HUES6 (cell line): ENCODE data around the gene TTC34.

Source experiments
- H3K27ac ChIP-seq: 2 replicates; pipeline ENCODE4 v1.7.0; 2013; ENCODE audit warnings: low read depth, mild to moderate bottlenecking, low read length, inconsistent platforms
- H3K27me3 ChIP-seq: 2 replicates; pipeline ENCODE4 v1.6.1; 2013; ENCODE audit warnings: low read length; ENCODE audit not compliant: control insufficient read depth, insufficient read depth
- H3K36me3 ChIP-seq: 2 replicates; pipeline ENCODE4 v1.6.1; 2013; ENCODE audit warnings: low read length; ENCODE audit not compliant: control insufficient read depth, insufficient read depth
- H3K4me1 ChIP-seq: 2 replicates; pipeline ENCODE4 v1.6.1; 2013; ENCODE audit warnings: low read length; ENCODE audit not compliant: control insufficient read depth, insufficient read depth
- H3K4me3 ChIP-seq: 2 replicates; pipeline ENCODE4 v1.5.1; 2013; ENCODE audit warnings: low read depth, low read length
- H3K9ac ChIP-seq: one replicate; pipeline ENCODE4 v1.6.1; 2013; ENCODE audit warnings: mild to moderate bottlenecking, low read length
- H3K9me3 ChIP-seq: 2 replicates; pipeline ENCODE4 v1.6.1; 2013; ENCODE audit warnings: low read depth, low read length; ENCODE audit not compliant: control insufficient read depth, insufficient read depth

The TTC34 gene, protein sequence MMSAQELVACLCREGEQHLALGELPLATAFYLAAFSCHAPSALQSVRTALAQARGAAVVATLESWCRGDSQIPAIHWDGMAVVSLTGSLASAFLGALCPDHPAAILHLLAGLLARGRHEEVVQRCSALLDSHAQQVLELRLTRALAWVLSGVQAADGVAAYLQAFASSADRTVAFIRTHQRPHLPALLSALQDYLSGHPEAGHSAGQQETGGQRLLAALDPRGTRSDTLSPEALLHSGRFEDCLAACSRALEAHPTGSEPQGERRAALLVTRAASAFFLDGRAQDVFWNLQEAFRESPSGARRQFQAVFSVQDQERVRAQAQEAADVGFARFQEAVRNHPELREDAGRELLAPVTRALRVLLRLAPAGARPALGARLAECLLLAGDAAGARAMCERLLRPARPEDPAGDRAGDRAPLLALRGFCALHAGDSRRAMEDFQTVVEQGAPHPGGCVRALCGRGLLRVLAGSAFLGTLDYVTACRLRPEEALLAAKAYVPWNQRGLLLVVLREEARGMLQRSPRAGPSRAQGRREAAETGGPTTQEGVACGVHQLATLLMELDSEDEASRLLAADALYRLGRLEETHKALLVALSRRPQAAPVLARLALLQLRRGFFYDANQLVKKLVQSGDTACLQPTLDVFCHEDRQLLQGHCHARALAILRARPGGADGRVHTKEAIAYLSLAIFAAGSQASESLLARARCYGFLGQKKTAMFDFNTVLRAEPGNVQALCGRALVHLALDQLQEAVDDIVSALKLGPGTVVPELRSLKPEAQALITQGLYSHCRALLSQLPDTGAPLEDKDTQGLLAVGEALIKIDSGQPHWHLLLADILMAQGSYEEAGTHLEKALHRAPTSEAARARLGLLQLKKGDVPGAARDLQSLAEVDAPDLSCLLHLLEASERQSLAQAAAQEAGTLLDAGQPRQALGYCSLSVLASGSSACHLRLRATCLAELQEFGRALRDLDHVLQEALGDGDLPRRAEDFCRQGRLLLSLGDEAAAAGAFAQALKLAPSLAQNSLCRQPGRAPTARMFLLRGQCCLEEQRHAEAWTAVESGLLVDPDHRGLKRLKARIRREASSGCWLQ

DNA sequence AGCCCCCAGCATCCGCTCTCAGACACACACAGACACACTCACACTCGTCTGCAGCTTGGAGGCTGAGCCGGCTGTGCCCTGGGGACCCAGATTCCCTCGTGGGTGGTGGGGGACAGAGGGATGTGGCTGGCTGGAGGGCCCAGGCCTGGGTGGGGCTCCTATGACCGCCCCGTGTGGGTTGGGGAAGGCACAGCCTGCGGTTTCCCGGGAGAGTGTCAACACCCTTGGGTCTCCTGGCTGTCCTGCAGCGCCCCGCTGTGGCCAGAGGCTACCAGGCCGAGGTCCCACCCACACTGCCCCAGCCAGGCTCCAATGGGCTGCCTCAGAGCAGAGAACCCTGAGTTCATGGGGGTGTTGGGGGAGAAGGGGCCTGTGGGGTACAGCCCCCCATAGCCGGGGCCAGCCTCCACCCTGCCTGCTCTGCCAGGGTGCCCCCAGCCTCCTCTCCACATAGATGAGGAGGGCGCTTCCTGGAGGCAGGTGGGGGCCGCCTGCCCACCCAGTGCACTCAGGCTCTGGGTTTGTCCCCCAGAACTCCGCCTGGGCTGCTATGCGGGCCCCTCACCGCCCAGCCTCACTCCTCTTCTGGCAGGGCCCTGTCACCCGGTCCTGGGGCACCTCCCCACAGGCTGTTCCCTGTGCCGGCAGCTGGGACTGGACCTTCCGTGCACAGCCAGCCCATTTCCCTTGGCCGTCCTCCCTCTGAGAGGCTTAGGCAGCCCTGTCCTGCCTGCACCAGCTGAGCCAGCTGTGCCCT lies at the start of gene TTC34:
TTC34 (minus strand) TSS at position 159 of the 757 bp plus-strand sequence. CDS start 866 bp downstream, outside the sequence.
- H3K36me3 ChIP-seq = no peaks in the 10 kb centered on the region
- no peak within 1 kb of the TSS for H3K9ac ChIP-seq
- no peaks in the 10 kb centered on the region; the same call in 1 of the 2 replicates for H3K4me1 ChIP-seq
- peaks cover 6% of the 10 kb centered on the region; the same call in 1 of the 2 replicates for H3K9me3 ChIP-seq
- H3K4me3 ChIP-seq = no peak within 1 kb of the TSS
- H3K27ac ChIP-seq = no peak within 1 kb of the TSS
- peaks cover 11% of the 10 kb centered on the region; the same call in 1 of the 2 replicates for H3K27me3 ChIP-seq

DNA sequence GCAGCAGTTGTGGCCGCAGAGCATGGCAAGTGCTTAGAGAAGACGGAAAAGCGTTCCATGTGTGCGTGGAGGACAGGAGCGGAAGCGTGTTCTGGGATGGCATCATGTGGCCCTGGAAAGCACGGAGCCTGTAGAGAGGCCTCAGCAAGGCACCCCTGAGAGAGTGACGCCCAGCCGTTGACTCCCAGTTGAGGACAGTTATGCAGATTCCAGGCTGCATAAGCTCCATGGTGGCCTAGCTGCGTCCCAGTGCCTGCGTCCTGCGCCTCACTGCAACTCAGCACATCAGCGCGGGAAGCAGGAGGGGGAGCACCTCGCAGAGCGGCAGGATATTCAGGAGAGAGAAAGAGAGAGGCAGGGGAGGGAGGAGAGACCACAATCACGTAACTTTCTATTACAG lies 49.0 kb upstream of the TTC34 start:
- H3K27me3 ChIP-seq = peaks cover 12% of the 10 kb centered on the region
- H3K9ac ChIP-seq = no peak overlapping the region
- no peaks in the 10 kb centered on the region for H3K36me3 ChIP-seq
- H3K4me3 ChIP-seq = no peak overlapping the region
- H3K9me3 ChIP-seq = peaks cover 4% of the 10 kb centered on the region; the same call in 1 of the 2 replicates
- H3K27ac ChIP-seq = no peak overlapping the region
- no peaks in the 10 kb centered on the region for H3K4me1 ChIP-seq

DNA sequence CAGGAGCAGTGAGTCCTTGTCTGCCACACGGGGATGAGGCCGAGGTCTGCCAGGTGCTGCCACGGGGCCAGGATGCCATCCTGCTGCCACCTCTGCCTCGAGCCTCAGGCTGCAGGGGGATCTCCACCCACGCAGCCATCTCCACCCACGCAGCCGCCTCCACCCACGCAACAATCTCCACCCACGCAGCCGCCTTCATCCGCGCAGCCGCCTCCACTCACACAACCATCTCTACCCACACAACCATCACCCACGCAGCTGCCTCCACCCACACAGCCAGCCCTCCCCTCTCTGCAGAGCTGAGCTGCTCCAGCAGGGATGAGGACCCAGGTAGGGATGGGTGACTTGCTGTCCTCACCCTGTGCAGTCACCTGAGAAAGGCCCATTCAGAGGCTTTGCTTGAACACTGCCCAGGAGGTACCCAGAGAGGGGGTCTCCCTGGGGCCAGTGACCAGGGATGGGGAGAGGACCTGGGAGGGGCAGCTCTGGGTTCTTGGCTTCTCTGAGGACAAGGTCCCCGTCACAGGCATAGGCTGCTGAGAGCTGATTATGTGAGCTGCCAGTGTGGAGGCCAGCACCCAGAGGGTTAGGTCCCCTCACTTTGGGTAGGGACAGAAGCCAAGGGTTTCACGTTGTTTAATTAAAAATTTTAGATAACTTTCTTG lies 46.6 kb upstream of the TTC34 start:
- Histone ChIP-seq H3K4me1 (no peaks in the 10 kb centered on the region), H3K36me3 (no peaks in the 10 kb centered on the region), H3K9ac (no peak overlapping the region), H3K27me3 (peaks cover 12% of the 10 kb centered on the region), H3K9me3 (peaks cover 16% of the 10 kb centered on the region; the same call in 1 of the 2 replicates), H3K4me3 (no peak overlapping the region), H3K27ac (no peak overlapping the region)

DNA sequence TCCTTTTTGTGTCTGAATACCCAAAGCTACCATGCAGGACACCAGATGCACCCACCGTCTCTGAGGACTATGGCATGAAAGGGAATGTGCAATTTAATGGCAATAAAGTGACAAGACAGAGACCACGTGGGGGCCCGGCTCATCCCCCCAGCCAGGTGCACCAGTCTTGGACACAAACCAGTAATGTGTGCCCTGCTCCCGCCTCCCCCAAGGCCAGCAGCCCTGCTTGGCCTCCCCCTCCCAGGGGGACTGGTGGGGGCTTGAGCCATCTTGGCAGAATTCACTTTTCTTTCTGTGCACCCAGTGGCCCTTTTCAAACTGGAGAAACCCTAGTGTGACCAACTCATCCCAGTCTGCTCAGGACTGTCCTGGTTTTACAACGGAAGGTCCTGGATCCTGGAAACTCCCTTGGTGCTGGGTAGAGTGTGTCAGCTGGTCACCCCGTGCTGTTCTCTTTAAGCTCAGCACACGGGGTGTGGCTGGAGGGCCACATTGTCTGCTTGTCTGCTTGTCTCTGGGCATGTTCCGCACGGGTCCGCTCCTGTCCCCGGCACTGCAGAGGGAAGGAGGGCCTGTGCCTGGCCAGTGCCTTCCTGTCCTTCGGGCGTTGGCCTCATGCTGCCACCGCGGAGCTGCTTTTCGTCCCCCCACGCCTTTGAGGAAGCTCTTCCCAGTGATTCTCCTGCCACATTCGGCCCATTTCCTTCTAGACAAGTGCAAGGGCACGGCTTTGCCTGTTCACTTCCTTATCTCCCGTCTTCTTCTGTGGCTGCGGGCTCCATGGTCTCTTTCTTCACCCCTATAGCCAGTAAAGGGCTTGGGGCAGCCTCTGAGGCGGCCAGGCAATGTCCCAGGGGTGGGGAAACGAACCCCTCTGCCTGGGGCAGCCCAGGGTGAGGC lies 45.8 kb upstream of the TTC34 start:
- Histone ChIP-seq H3K9me3 (peaks cover 16% of the 10 kb centered on the region; the same call in 1 of the 2 replicates), H3K27me3 (peaks cover 10% of the 10 kb centered on the region; the same call in 1 of the 2 replicates), H3K9ac (no peak overlapping the region), H3K27ac (no peak overlapping the region), H3K36me3 (no peaks in the 10 kb centered on the region), H3K4me1 (no peaks in the 10 kb centered on the region), H3K4me3 (no peak overlapping the region)

DNA sequence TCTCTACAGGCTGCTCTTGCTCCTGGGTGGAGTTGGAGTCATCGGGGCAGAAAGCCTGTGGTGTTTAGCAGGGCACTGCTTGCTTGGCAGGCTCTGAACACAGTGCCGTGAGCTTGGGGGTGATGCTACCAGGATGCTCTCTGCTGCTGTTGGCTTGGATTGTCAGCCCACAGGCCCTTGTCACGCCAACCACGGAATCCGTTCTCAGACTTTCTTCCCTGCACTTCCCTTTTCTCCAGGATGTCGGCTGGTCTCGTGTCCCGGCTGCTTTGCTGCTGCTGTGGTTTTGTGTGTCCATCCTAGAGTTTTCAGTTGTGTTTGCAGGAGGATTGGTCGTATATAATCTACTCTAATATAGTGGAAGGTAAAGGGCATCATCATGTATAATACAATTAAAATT lies 44.4 kb upstream of the TTC34 start:
- Histone ChIP-seq H3K9ac (no peak overlapping the region), H3K27me3 (peaks cover 8% of the 10 kb centered on the region; the same call in 1 of the 2 replicates), H3K36me3 (no peaks in the 10 kb centered on the region), H3K4me1 (no peaks in the 10 kb centered on the region), H3K9me3 (peaks cover 16% of the 10 kb centered on the region; the same call in 1 of the 2 replicates), H3K4me3 (no peak overlapping the region), H3K27ac (no peak overlapping the region)

DNA sequence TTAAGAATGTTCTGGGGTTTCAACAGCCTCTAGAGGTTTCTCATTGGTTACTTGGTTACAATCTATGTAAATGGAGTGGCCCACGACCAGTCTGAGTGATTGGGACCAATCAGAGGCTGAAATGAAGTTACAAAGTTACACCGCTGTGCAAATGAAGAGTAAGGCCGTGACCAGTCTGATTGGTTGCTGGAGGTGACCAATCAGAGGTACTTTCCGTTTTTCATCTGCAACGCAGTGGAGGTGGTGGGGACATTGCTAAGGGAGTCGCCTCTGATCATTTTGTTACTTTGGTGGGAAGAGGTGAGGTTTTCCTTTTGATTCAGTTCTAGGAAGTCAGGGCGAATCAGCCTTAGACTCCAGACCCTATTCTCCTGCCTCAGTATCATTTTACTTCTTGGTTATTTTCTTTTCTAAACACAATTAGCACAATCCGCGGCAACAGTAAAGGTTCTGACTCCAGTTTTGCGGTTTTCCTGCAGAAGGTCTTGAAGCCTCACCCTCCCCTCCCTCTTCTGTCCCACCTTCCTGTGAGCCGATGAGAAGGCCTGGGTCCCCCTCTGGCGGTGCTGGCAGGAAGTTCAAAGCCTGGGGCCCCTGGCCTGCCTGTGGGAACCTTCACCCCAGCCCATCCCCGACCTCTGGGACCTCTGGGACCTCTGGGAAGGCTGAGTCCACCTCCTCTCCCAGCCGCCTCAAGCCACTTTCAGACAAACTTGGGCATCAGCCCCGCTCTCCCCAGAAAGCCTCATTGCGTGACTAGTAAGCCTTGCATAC lies 38.7 kb upstream of the TTC34 start:
- no peak overlapping the region for H3K4me3 ChIP-seq
- no peaks in the 10 kb centered on the region for H3K4me1 ChIP-seq
- H3K36me3 ChIP-seq = no peaks in the 10 kb centered on the region
- H3K27ac ChIP-seq = no peak overlapping the region
- H3K27me3 ChIP-seq = no peaks in the 10 kb centered on the region
- no peak overlapping the region for H3K9ac ChIP-seq
- H3K9me3 ChIP-seq = peaks cover 24% of the 10 kb centered on the region; the same call in 1 of the 2 replicates

DNA sequence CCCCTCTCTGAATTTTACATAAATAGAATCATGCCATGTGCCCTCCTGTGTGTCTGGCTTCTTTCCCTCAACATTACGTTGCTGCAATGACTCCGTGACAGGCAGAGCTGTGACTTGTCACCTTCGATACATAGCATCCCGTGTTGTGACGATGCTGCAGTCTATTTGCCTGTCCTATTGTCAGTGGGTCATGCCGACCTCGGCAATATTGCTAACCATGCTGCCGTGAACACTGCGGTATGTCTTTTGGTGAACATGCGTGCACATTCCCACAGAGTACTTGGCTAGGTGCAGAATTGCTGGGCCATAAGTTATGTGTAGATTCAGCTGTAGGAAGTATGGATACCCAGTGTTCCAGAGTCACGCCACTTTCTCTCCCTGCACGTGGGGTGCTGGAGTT lies 36.3 kb upstream of the TTC34 start:
- H3K9me3 ChIP-seq = peaks cover 13% of the 10 kb centered on the region; the same call in 1 of the 2 replicates

DNA sequence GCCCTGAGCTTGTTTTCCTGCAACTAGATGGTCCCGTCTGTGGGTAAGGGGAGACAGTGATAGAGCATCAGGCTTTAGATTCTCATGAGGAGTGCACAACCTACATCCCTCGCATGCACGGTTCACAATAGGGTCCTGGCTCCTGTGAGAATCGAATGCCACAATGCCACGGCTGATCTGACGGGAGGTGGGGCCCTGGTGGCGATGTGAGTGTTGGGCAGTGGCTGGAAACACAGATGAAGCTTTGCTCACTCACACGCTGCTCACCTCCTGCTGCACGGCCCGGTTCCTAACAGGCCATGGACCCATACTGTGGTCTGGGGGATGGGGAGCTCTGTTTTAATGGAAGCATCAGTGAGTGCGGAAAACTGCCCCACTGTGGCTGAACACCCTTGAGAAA lies 35.8 kb upstream of the TTC34 start:
- H3K4me1 ChIP-seq = no peaks in the 10 kb centered on the region
- H3K4me3 ChIP-seq = no peak overlapping the region
- no peak overlapping the region for H3K27ac ChIP-seq
- no peak overlapping the region for H3K9ac ChIP-seq
- peaks cover 17% of the 10 kb centered on the region for H3K9me3 ChIP-seq
- H3K27me3 ChIP-seq = no peaks in the 10 kb centered on the region
- H3K36me3 ChIP-seq = no peaks in the 10 kb centered on the region

More for the DNA sequence above, 36.3 kb upstream of the TTC34 start:
- Histone ChIP-seq H3K4me1 (no peaks in the 10 kb centered on the region), H3K27me3 (no peaks in the 10 kb centered on the region), H3K27ac (no peak overlapping the region), H3K4me3 (no peak overlapping the region), H3K9ac (no peak overlapping the region), H3K36me3 (no peaks in the 10 kb centered on the region)
